Hematopoietic multipotent progenitor cell treated with erythropoietin and hydrocortisone succinate and interleukin-3 and kit ligand, for 17 days (in vitro differentiated cells): ENCODE results near the gene AHNAK2.
"Not testable (repeated sequence)": the region's sequence is repeated elsewhere in the genome, so short reads cannot be mapped to it uniquely, and the experiment has no call there.

Experiments
- DNase-seq: peaks from one replicate; pipeline ENCODE4 v3.0.0-alpha.2; 2015; ENCODE audit warnings: low spot score

The AHNAK2 gene

GRCh38 chr14:104977681-104978653 is at the start of gene AHNAK2:
Gene AHNAK2 (minus strand): TSS chr14:104978374. CDS start chr14:104978237, 137 bp downstream.
- DNase-seq = peak; percentile 53

- not testable (repeated sequence) for DNase-seq
These were observed 49.5 kb upstream of the AHNAK2 start for GRCh38 chr14:105027718-105028117.

- DNase-seq = no peak
These were observed 48.8 kb upstream of the AHNAK2 start for GRCh38 chr14:105026802-105027563.

- DNase-seq = no peak
These were observed 48.0 kb upstream of the AHNAK2 start for GRCh38 chr14:105026033-105026785.

GRCh38 chr14:105025429-105025828 is 47.3 kb upstream of the AHNAK2 start:
- no peak for DNase-seq

- DNase-seq = no peak
These were observed 45.8 kb upstream of the AHNAK2 start for GRCh38 chr14:105023791-105024480.

GRCh38 chr14:105023144-105023543 is 45.0 kb upstream of the AHNAK2 start:
- no peak for DNase-seq

GRCh38 chr14:105022276-105022670 is 44.1 kb upstream of the AHNAK2 start:
- DNase-seq = no peak

GRCh38 chr14:105021656-105022275 is 43.6 kb upstream of the AHNAK2 start:
- no peak for DNase-seq

- peak; percentile 97 for DNase-seq
These were observed 42.9 kb upstream of the AHNAK2 start, which contains the start of gene CDCA4 for GRCh38 chr14:105020815-105021655. Gene CDCA4 (minus strand): TSS chr14:105021083. CDS start chr14:105011929, 9,154 bp downstream.

GRCh38 chr14:105019861-105020814 is 42.0 kb upstream of the AHNAK2 start:
- DNase-seq = peak; percentile 27

- DNase-seq = no peak
These were observed 40.2 kb upstream of the AHNAK2 start for GRCh38 chr14:105018414-105018813.

GRCh38 chr14:105015905-105016304 is 37.7 kb upstream of the AHNAK2 start:
- DNase-seq = no peak

GRCh38 chr14:105015242-105015641 is 37.1 kb upstream of the AHNAK2 start:
- DNase-seq = no peak

- DNase-seq = no peak
These were observed 36.5 kb upstream of the AHNAK2 start for GRCh38 chr14:105014631-105015030.

- no peak for DNase-seq
These were observed 35.9 kb upstream of the AHNAK2 start for GRCh38 chr14:105014032-105014431.

GRCh38 chr14:105013150-105013785 is 35.1 kb upstream of the AHNAK2 start:
- DNase-seq = no peak
